ENCODE data around the gene CSKMT. TPM values are rescaled to one million over a fixed set of nuclear protein-coding genes. Genes with fewer than 3 reads are reported as not detected.

CSKMT gene
- total RNA-seq, 1 experiment from 2014 or later, result 16.3 TPM

DNA sequence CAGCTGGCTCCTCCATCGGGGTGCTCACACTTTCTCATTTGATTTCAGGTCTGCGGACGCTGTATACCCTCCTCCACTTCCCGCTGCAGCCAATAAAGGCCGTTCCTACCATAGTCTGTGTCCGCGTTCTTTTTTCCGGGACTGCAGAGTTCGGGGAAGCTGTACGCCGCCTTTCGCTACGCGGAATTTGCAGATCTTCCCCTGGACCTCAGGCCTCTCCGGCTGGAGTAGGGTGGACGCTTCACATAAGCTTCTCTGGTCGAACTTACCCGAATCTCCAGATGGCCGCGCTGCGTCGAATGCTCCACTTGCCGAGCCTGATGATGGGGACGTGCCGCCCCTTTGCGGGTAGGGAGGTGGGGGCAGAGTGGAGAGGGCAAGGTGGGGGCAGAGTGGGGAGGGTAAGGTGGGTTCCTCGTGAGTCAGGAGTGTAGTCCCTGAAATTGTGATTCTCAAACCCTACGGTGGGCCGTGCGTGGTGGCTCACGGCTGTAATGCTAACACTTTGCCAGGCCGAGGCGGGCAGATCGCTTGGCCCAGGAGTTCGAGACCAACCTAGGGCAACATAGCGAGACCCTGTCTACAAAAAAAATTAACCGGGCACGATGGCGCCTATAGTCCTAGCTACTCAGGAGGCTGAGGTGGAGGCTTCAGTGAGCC, 617 bp downstream of the CSKMT start:
- intact Hi-C loops (cut with micrococcal nuclease), result no loop called here
- ATAC-seq, result peak; percentile 16
- peak overlapping the region; percentile 98 for H3K4me3 ChIP-seq (ENCODE audit: low read length)
- H3F3A ChIP-seq (ENCODE audit: low read length, unreplicated experiment), result peaks cover 13% of the 10 kb centered on the region
- H2AFZ ChIP-seq (ENCODE audit: low read length), result no peak overlapping the region
- H3K36me3 ChIP-seq (ENCODE audit: low read depth, low read length), result peaks cover 16% of the 10 kb centered on the region
- no peaks in the 10 kb centered on the region for H3K9me2 ChIP-seq (replicated peaks; ENCODE audit: low read length)
- no TSS peak for BruUV-seq (replicated peaks)
- no peak for DNase-seq
- no peak for TF ChIP-seq EZH2phosphoT487 (IDR thresholded peaks at IDR 0.05; ENCODE audit: borderline replicate concordance, low read length)
- no peak for TF ChIP-seq EZH2 (IDR thresholded peaks at IDR 0.05; ENCODE audit: low read length, unreplicated experiment)
- TF ChIP-seq, protein P1, sequence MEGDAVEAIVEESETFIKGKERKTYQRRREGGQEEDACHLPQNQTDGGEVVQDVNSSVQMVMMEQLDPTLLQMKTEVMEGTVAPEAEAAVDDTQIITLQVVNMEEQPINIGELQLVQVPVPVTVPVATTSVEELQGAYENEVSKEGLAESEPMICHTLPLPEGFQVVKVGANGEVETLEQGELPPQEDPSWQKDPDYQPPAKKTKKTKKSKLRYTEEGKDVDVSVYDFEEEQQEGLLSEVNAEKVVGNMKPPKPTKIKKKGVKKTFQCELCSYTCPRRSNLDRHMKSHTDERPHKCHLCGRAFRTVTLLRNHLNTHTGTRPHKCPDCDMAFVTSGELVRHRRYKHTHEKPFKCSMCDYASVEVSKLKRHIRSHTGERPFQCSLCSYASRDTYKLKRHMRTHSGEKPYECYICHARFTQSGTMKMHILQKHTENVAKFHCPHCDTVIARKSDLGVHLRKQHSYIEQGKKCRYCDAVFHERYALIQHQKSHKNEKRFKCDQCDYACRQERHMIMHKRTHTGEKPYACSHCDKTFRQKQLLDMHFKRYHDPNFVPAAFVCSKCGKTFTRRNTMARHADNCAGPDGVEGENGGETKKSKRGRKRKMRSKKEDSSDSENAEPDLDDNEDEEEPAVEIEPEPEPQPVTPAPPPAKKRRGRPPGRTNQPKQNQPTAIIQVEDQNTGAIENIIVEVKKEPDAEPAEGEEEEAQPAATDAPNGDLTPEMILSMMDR (conservative IDR thresholded peaks at IDR 0.05; ENCODE audit: low read depth, low read length), result no peak
- peak overlapping the region; percentile 93 for H3K4me2 ChIP-seq (ENCODE audit: low read length)
- H3K79me2 ChIP-seq (ENCODE audit: low read length), result peaks cover 65% of the 10 kb centered on the region
- H4K20me1 ChIP-seq (ENCODE audit: low read length), result peaks cover 14% of the 10 kb centered on the region; the same call in 1 of the 2 replicates
- no peaks in the 10 kb centered on the region for H3K27me3 ChIP-seq (ENCODE audit: low read length)
- peak overlapping the region; percentile 30 for H3K27ac ChIP-seq (ENCODE audit: low read length)
- peak overlapping the region; percentile 92 for H3K9ac ChIP-seq (ENCODE audit: low read length)
- ChIA-PET CTCF (interaction anchor here (1.1 to 1.7 kb wide), 3 partner anchors 15 to 54 kb away, joined by 3 to 6 read pairs (median 6); partner anchors contain the start of gene B3GAT3), POLR2A (ENCODE audit: unreplicated experiment) (interaction anchor here (0.6 to 2.1 kb wide), 15 partner anchors 9 to 216 kb away, joined by 3 to 22 read pairs (median 6); partner anchors contain the start of genes EEF1G, INTS5, MTA2 and TUT1)
- H3K9me3 ChIP-seq (ENCODE audit: low read length), result no peaks in the 10 kb centered on the region
- peaks cover 32% of the 10 kb centered on the region for H3K4me1 ChIP-seq (ENCODE audit: insufficient read depth, low read length)

DNA sequence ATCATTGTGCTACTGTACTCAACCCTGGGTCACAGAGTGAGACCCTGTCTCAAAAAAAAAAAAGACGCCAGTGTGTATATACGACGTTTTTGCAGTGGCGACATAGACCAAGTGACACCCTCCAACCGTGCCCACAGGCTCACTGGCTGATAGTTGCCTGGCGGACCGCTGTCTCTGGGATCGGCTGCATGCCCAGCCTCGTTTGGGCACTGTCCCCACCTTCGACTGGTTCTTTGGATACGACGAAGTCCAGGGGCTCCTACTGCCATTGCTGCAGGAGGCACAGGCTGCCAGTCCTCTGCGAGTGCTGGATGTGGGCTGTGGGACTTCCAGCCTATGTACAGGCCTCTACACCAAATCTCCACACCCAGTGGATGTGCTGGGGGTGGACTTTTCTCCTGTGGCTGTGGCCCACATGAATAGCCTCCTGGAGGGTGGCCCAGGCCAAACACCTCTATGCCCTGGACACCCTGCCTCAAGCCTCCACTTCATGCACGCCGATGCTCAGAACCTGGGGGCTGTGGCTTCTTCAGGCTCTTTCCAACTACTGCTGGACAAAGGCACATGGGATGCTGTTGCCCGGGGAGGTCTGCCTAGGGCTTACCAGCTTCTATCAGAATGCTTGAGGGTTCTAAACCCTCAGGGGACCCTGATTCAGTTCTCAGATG, 1.3 kb downstream of the CSKMT start:
- H3K27ac ChIP-seq (ENCODE audit: low read length), result peak overlapping the region; percentile 30
- H3K4me3 ChIP-seq (ENCODE audit: low read length), result peak overlapping the region; percentile 98
- no peaks in the 10 kb centered on the region for H3K9me2 ChIP-seq (replicated peaks; ENCODE audit: low read length)
- H3K9ac ChIP-seq (ENCODE audit: low read length), result peak overlapping the region; percentile 92
- no peak overlapping the region for H2AFZ ChIP-seq (ENCODE audit: low read length)
- ATAC-seq (no peak), DNase-seq (no peak)
- H3K36me3 ChIP-seq (ENCODE audit: low read depth, low read length), result peaks cover 16% of the 10 kb centered on the region
- ChIA-PET CTCF (interaction anchor here (0.5 to 1.7 kb wide), 2 partner anchors 15 to 121 kb away, joined by 4 to 6 read pairs; partner anchors contain the start of gene TMEM179B), POLR2A (ENCODE audit: unreplicated experiment) (interaction anchor here (0.6 to 2.1 kb wide), 2 partner anchors 11 to 96 kb away, joined by 5 to 11 read pairs; no protein-coding TSS in a partner anchor)
- H3K4me2 ChIP-seq (ENCODE audit: low read length), result peak overlapping the region; percentile 93
- intact Hi-C loops (cut with micrococcal nuclease), result no loop called here
- no peaks in the 10 kb centered on the region for H3K9me3 ChIP-seq (ENCODE audit: low read length)
- H3K27me3 ChIP-seq (ENCODE audit: low read length), result no peaks in the 10 kb centered on the region
- H3F3A ChIP-seq (ENCODE audit: low read length, unreplicated experiment), result peaks cover 13% of the 10 kb centered on the region
- TF ChIP-seq, protein P1 (conservative IDR thresholded peaks at IDR 0.05; ENCODE audit: low read depth, low read length), result no peak
- peaks cover 35% of the 10 kb centered on the region for H3K4me1 ChIP-seq (ENCODE audit: insufficient read depth, low read length)
- BruUV-seq (replicated peaks), result no TSS peak
- peaks cover 14% of the 10 kb centered on the region; the same call in 1 of the 2 replicates for H4K20me1 ChIP-seq (ENCODE audit: low read length)
- H3K79me2 ChIP-seq (ENCODE audit: low read length), result peaks cover 72% of the 10 kb centered on the region

Measured in PC-3 (cell line).